Stimulated activated CD4-positive, alpha-beta T cell treated with anti-CD3 and anti-CD28 coated beads, Interleukin-12 subunit alpha, Interleukin-12 subunit beta, amount 100 ng/mL, for 24 hours (primary cell): ENCODE data around the gene BOK.
"Not testable (repeated sequence)": the region's sequence is repeated elsewhere in the genome, so short reads cannot be mapped to it uniquely, and the experiment has no call there.

Source experiments
- DNase-seq, 2 experiments: peaks; one replicate each; pipeline ENCODE4 v3.0.0-alpha.2; 2020; ENCODE audit warnings: low read depth in 2 of 2

Gene BOK

GRCh38 chr2:241572915-241573651 is 14.5 kb downstream of the BOK start:
- not testable (repeated sequence) for DNase-seq

GRCh38 chr2:241573741-241574140 is 15.2 kb downstream of the BOK start:
- DNase-seq, result no peak

GRCh38 chr2:241574911-241575623 is 16.5 kb downstream of the BOK start:
- DNase-seq, result no peak

- DNase-seq, result no peak
Measured at GRCh38 chr2:241575624-241576292, 17.2 kb downstream of the BOK start.

- DNase-seq, result no peak
Measured at GRCh38 chr2:241576293-241576654, 17.7 kb downstream of the BOK start.

GRCh38 chr2:241577413-241578122 is 19.0 kb downstream of the BOK start:
- DNase-seq, result no peak

- DNase-seq, result no peak
Measured at GRCh38 chr2:241579281-241579680, 20.7 kb downstream of the BOK start.

GRCh38 chr2:241582328-241582727 is 23.8 kb downstream of the BOK start:
- no peak for DNase-seq

- no peak for DNase-seq
Measured at GRCh38 chr2:241582806-241583205, 24.3 kb downstream of the BOK start.

- no peak for DNase-seq
Measured at GRCh38 chr2:241584436-241584835, 25.9 kb downstream of the BOK start.

- no peak for DNase-seq
Measured at GRCh38 chr2:241586564-241587264, 28.2 kb downstream of the BOK start.

GRCh38 chr2:241589863-241590262 is 31.3 kb downstream of the BOK start:
- DNase-seq, result not testable (repeated sequence)

GRCh38 chr2:241590496-241591455 is 32.2 kb downstream of the BOK start:
- not testable (repeated sequence) for DNase-seq

GRCh38 chr2:241592126-241592845 is 33.7 kb downstream of the BOK start:
- DNase-seq, result no peak

GRCh38 chr2:241593271-241593670 is 34.7 kb downstream of the BOK start:
- DNase-seq, result no peak

GRCh38 chr2:241595600-241596140 is 37.1 kb downstream of the BOK start:
- DNase-seq, result no peak

GRCh38 chr2:241597561-241597960 is 39.0 kb downstream of the BOK start:
- DNase-seq, result no peak

GRCh38 chr2:241598061-241598460 is 39.5 kb downstream of the BOK start:
- no peak for DNase-seq

GRCh38 chr2:241598487-241598886 is 39.9 kb downstream of the BOK start:
- no peak for DNase-seq
